Liver (tissue), 9 donors: ENCODE data around the gene DHCR24. TPM values are rescaled to one million over a fixed set of nuclear protein-coding genes. Genes with fewer than 3 reads are reported as not detected.
A peak's percentile ranks its signal among the peaks of the same experiment; 100 is the strongest.

Experiments used
- DNase-seq: peaks from one replicate; pipeline ENCODE4 v3.0.0-alpha.2; 2017; ENCODE audit warnings: low spot score
- H3K27ac ChIP-seq, 2 donors: one replicate each; pipeline ENCODE4 v1.7.0; 2013; ENCODE audit warnings: inconsistent platforms in 2 of 2, low read length in 2 of 2, control low read depth in 1 of 2, low read depth in 1 of 2, mild to moderate bottlenecking in 1 of 2
- H3K27me3 ChIP-seq, 4 donors: one replicate each; pipeline versions ENCODE4 v1.6.1 to v1.7.0; 2013; ENCODE audit warnings: low read length in 3 of 4, inconsistent platforms in 1 of 4, mild to moderate bottlenecking in 1 of 4, moderate library complexity in 1 of 4; ENCODE audit not compliant: control insufficient read depth in 4 of 4, insufficient read depth in 4 of 4
- H3K36me3 ChIP-seq, 4 donors: one replicate each; pipeline versions ENCODE4 v1.6.1 to v1.7.0; 2013; ENCODE audit warnings: low read length in 3 of 4, mild to moderate bottlenecking in 3 of 4, low read depth in 1 of 4, moderate library complexity in 1 of 4; ENCODE audit not compliant: control insufficient read depth in 4 of 4, insufficient read depth in 3 of 4
- H3K4me1 ChIP-seq, 4 donors: one replicate each; pipeline versions ENCODE4 v1.6.1 to v1.7.0; 2013; ENCODE audit warnings: low read length in 3 of 4, mild to moderate bottlenecking in 3 of 4, moderate library complexity in 1 of 4; ENCODE audit not compliant: control insufficient read depth in 4 of 4, insufficient read depth in 4 of 4
- H3K4me3 ChIP-seq, 3 donors: one replicate each; pipeline versions ENCODE4 v1.6.1 to v1.7.0; 2013; ENCODE audit warnings: low read length in 3 of 3, control low read depth in 1 of 3, low read depth in 1 of 3, mild to moderate bottlenecking in 1 of 3
- H3K9ac ChIP-seq, 2 donors: one replicate each; pipeline ENCODE4 v1.7.0; 2013; ENCODE audit warnings: low read length in 2 of 2, mild to moderate bottlenecking in 2 of 2, moderate library complexity in 2 of 2, control low read depth in 1 of 2, low read depth in 1 of 2
- H3K9me3 ChIP-seq, 4 donors: one replicate each; pipeline versions ENCODE4 v1.6.1 to v1.7.0; 2013; ENCODE audit warnings: low read length in 3 of 4; ENCODE audit not compliant: control insufficient read depth in 4 of 4
- ATF3 ChIP-seq: IDR thresholded peaks from 2 replicates; pipeline ENCODE4 v1.6.1; 2016; ENCODE audit warnings: antibody characterized with exemption
- CTCF ChIP-seq: fragments of 150-350 bp; IDR thresholded peaks from 2 replicates; pipeline ENCODE4 v1.5.1; 2017; ENCODE audit warnings: improper control_type of control experiment, low read depth, low read length; ENCODE audit not compliant: missing input control
- EGR1 ChIP-seq, 2 donors: IDR thresholded peaks; 2 replicates each; pipeline ENCODE4 v1.6.1; 2016 to 2018; ENCODE audit warnings: antibody characterized with exemption in 2 of 2, low read depth in 2 of 2
- FOXA1 ChIP-seq: IDR thresholded peaks from 2 replicates; pipeline ENCODE4 v1.6.1; 2016; ENCODE audit warnings: antibody characterized with exemption
- FOXA2 ChIP-seq: IDR thresholded peaks from 2 replicates; pipeline ENCODE4 v1.6.1; 2016; ENCODE audit warnings: antibody characterized with exemption
- HNF4A ChIP-seq, 2 donors: conservative IDR thresholded peaks; 2 replicates each; pipeline ENCODE4 v1.6.1; 2016; ENCODE audit warnings: antibody characterized with exemption in 2 of 2, mild to moderate bottlenecking in 2 of 2
- HNF4G ChIP-seq: IDR thresholded peaks from 2 replicates; pipeline ENCODE4 v1.6.1; 2016; ENCODE audit warnings: antibody characterized with exemption
- JUND ChIP-seq, 2 donors: IDR thresholded peaks; 2 replicates each; pipeline ENCODE4 v1.6.1; 2016; ENCODE audit warnings: antibody characterized with exemption in 2 of 2
- NR2F2 ChIP-seq: IDR thresholded peaks from 2 replicates; pipeline ENCODE4 v1.6.1; 2016; ENCODE audit warnings: antibody characterized with exemption
- RAD21 ChIP-seq, 2 donors: IDR thresholded peaks; 2 replicates each; pipeline ENCODE4 v1.6.1; 2016; ENCODE audit warnings: antibody characterized with exemption in 2 of 2, mild to moderate bottlenecking in 2 of 2
- RXRA ChIP-seq, 2 donors: IDR thresholded peaks; 2 replicates each; pipeline ENCODE4 v1.6.1; 2017 to 2018; ENCODE audit warnings: antibody characterized with exemption in 2 of 2, mild to moderate bottlenecking in 1 of 2
- TAF1 ChIP-seq: conservative IDR thresholded peaks from 2 replicates; pipeline ENCODE4 v1.6.1; 2016; ENCODE audit warnings: antibody characterized with exemption, mild to moderate bottlenecking
- YY1 ChIP-seq: IDR thresholded peaks from 2 replicates; pipeline ENCODE4 v1.6.1; 2016; ENCODE audit warnings: antibody characterized with exemption, mild to moderate bottlenecking
- ZBTB33 ChIP-seq: IDR thresholded peaks from 2 replicates; pipeline ENCODE4 v1.6.1; 2016; ENCODE audit warnings: antibody characterized with exemption
- WGBS: extraction: QIAGEN DNeasy Blood & Tissue Kit; methylation state at CpG from one replicate; pipeline ENCODE4 v1.1.7; 2013; 5-methylcytosine and 5-hydroxymethylcytosine counted together
- polyA plus RNA-seq, 2 donors: library from polyadenylated mRNA; stranded (reverse) in 1 of 2; unstranded in 1 of 2; fragments of 200-250 nt in 1 of 2; fragments of >200 nt in 1 of 2; fragmentation: Nextera tagmentation in 1 of 2; extraction: Ambion mirVana in 1 of 2; gene quantifications; one replicate each; pipeline versions ENCODE4 v1.2.1 to v1.2.3, GENCODE V29; 2013 to 2015
- total RNA-seq, 2 donors: library from RNA; depleted of rRNA; stranded (reverse); fragments of >200 nt; gene quantifications; one replicate each; pipeline ENCODE4 v1.2.3, GENCODE V29; 2014
- TF ChIP-seq, protein P1 (sequence below): IDR thresholded peaks from 2 replicates; pipeline ENCODE4 v1.6.1; 2016; ENCODE audit warnings: antibody characterized with exemption
- donor health status: healthy.
- donor health status: healthy.
- donor health status: healthy.
- donor health status: healthy.
- donor health status: healthy.

DHCR24 gene
- total and polyA plus RNA-seq, 4 donors, result 271 to 815 (median 600) TPM

DNA sequence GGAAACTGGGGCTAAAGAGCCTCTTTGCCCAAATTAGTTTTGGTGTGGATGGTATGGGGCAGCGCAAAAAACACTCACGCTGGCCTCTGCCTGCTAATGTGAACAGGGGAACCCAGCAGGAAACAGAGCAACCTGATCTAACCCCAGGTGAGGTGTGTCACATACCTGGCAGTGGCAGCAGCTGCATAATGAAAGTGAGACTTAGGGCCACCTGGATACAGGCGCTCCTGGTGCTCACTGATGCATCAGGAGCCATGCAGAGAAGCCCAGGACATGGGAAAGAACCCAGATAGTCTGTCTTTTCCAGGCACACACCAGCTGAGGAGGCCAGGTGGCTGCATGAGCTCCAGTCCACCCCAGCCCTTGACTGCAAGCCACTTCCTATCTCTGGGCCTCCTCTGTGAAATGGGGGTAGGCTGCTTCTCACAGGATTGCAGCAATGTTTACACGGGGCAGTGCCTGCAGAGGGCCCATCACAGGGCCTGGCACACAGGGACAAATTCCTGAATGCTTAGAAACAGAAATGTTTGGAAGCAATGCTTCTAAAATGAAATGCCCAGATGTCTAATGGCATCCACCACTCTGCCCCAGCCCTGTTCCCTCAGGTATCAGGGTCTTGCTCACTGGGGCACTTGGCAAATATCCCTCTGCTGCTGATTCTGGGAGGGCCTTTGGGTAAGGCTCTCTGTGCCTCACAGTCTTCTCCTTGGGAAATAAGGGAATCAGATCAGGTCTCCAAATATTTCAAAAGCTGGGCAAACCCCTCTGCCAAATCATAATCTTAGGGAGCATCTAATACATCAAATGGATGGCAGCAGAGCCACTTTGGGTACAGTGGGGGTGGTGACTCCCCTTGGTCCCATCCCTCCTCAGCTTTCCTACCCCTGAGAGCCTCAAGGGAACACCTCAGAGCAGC is 19.9 kb downstream of the DHCR24 start:
- Histone ChIP-seq H3K9ac (no peak overlapping the region), H3K9me3 (no peaks in the 10 kb centered on the region), H3K4me1 (peaks cover 35 to 83% (median 79%) of the 10 kb centered on the region in 4 donors), H3K27me3 (no peaks in the 10 kb centered on the region), H3K36me3 (peaks cover 8 to 40% (median 38%) of the 10 kb centered on the region in 4 donors), H3K27ac (peak overlapping the region; percentile 42 to 83), H3K4me3 (no peak overlapping the region)
- TF ChIP-seq FOXA2 (peak; percentile 59), ZBTB33 (no peak), CTCF (no peak), JUND (IDR thresholded peaks at IDR 0.05) (peak in 1 of 2 donors; percentile 9), NR2F2 (no peak), RXRA (IDR thresholded peaks at IDR 0.05) (peak; percentile 56 to 64), FOXA1 (peak; percentile 57), HNF4A (conservative IDR thresholded peaks at IDR 0.05) (peak; percentile 47 to 52), RAD21 (IDR thresholded peaks at IDR 0.05) (peak in 1 of 2 donors; percentile 34)
- TF ChIP-seq, protein P1, sequence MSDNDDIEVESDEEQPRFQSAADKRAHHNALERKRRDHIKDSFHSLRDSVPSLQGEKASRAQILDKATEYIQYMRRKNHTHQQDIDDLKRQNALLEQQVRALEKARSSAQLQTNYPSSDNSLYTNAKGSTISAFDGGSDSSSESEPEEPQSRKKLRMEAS, result no peak
- peak; percentile 34 for DNase-seq
- WGBS, result 37% methylated on average over 4 of the region's 4 CpGs

GRCh38 chr1:54865238-54866073 is 21.5 kb downstream of the DHCR24 start:
- H3K27me3 ChIP-seq, result no peaks in the 10 kb centered on the region
- H3K9me3 ChIP-seq, result no peaks in the 10 kb centered on the region
- peak overlapping the region; percentile 7 to 76 (median 57) for H3K4me3 ChIP-seq
- peak overlapping the region; percentile 47 to 83 for H3K27ac ChIP-seq
- H3K36me3 ChIP-seq, result peaks cover 4 to 41% (median 33%) of the 10 kb centered on the region in 4 donors
- peak; percentile 61 for DNase-seq
- peak overlapping the region; percentile 2 to 64 for H3K9ac ChIP-seq
- WGBS, result 35% methylated on average over 17 of the region's 17 CpGs
- H3K4me1 ChIP-seq, result peaks cover 44 to 82% (median 77%) of the 10 kb centered on the region in 4 donors
- TF ChIP-seq ATF3 (peak; percentile 40), CTCF (no peak), EGR1 (IDR thresholded peaks at IDR 0.05; ENCODE audit: low read depth in 2 of 2) (peak; percentile 13 to 26), TAF1 (peak; percentile 30), ZBTB33 (no peak), YY1 (peak; percentile 66), FOXA2 (peak; percentile 39), RXRA (IDR thresholded peaks at IDR 0.05) (peak; percentile 95 to 97), RAD21 (IDR thresholded peaks at IDR 0.05) (peak; percentile 23 to 49), HNF4G (peak; percentile 33)
- TF ChIP-seq, protein P1, result peak; percentile 68
